ENCODE data around the gene MRC1. TPM values are rescaled to one million over a fixed set of nuclear protein-coding genes. Genes with fewer than 3 reads are reported as not detected.

MRC1 gene
- total and polyA plus RNA-seq, 10 of the 15 experiments (the other 5 are each of a cell fraction or from before 2014, with no cell fraction given): 0.01 to 0.21 (median 0.03) TPM; not detected in 5

- TF ChIP-seq ELK1 (IDR thresholded peaks at IDR 0.05; ENCODE audit: low read depth, low read length) (no peak), ZNF217 (IDR thresholded peaks at IDR 0.05) (no peak), BCLAF1 (IDR thresholded peaks at IDR 0.05) (no peak)
Observed at GRCh38 chr10:17814973-17815372, 5.8 kb downstream of the MRC1 start (continued).

GRCh38 chr10:17816199-17816598, 7.1 kb downstream of the MRC1 start:
- no peaks in the 10 kb centered on the region for H3K79me2 ChIP-seq (ENCODE audit: control insufficient read depth, insufficient read depth, low read length)
- no peaks in the 10 kb centered on the region for H3K4me1 ChIP-seq (ENCODE audit: control insufficient read depth, insufficient read depth, low read length)
- no peak overlapping the region for H3K4me2 ChIP-seq (ENCODE audit: control insufficient read depth, insufficient read depth)
- ChIA-PET POLR2A (no interaction called here), CTCF (no interaction called here), RAD21 (ENCODE audit: unreplicated experiment) (no interaction called here), SMC1A (ENCODE audit: uncharacterized antibody, unreplicated experiment) (no interaction called here)
- H3K9ac ChIP-seq (ENCODE audit: control insufficient read depth, insufficient read depth, low read length): no peak overlapping the region
- no peak for ATAC-seq
- no peaks in the 10 kb centered on the region for H3K36me3 ChIP-seq (ENCODE audit: control insufficient read depth in 2 of 2, insufficient read depth in 2 of 2, low read length in 1 of 2)
- intact Hi-C loops (cut with micrococcal nuclease; ENCODE audit: unreplicated experiment) (no loop called here), in situ Hi-C loops (cut with MboI) (no loop called here)
- H3K4me3 ChIP-seq: no peak overlapping the region
- WGBS (ENCODE audit: insufficient coverage, insufficient replicate concordance, low lambda C conversion rate, missing lambda C conversion rate): 49% methylated on average over 7 of the region's 7 CpGs
- no peak for FAIRE-seq
- BruUV-seq (replicated peaks): no TSS peak
- H3K9me3 ChIP-seq (replicated peaks; ENCODE audit: control insufficient read depth, insufficient read depth, low read length): no peaks in the 10 kb centered on the region
- no peaks in the 10 kb centered on the region for H4K20me1 ChIP-seq (ENCODE audit: control insufficient read depth, insufficient read depth)
- H3K27me3 ChIP-seq (replicated peaks in 1 of 2; ENCODE audit: control insufficient read depth in 2 of 2, insufficient read depth in 2 of 2, low read length in 1 of 2): no peaks in the 10 kb centered on the region; a peak in 1 of 4 replicates
- DNase-seq (ENCODE audit: low read depth, low spot score): no peak
- no peak overlapping the region for H2AFZ ChIP-seq (ENCODE audit: control insufficient read depth, low read depth, low read length)
- no peak overlapping the region for H3K27ac ChIP-seq (ENCODE audit: control insufficient read depth, insufficient read depth)
- TF ChIP-seq ELK1 (IDR thresholded peaks at IDR 0.05; ENCODE audit: low read depth, low read length): no peak
- no peak for TF ChIP-seq E2F4 (IDR thresholded peaks at IDR 0.05; ENCODE audit: low read depth, low read length)
- no peak for TF ChIP-seq SRF (IDR thresholded peaks at IDR 0.05; ENCODE audit: low read depth in 2 of 2, low read length in 2 of 2)
- TF ChIP-seq HCFC1 (IDR thresholded peaks at IDR 0.05; ENCODE audit: low read length): no peak
- TF ChIP-seq ESRRA (IDR thresholded peaks at IDR 0.05; ENCODE audit: low read length): no peak
- TF ChIP-seq, protein P1, sequence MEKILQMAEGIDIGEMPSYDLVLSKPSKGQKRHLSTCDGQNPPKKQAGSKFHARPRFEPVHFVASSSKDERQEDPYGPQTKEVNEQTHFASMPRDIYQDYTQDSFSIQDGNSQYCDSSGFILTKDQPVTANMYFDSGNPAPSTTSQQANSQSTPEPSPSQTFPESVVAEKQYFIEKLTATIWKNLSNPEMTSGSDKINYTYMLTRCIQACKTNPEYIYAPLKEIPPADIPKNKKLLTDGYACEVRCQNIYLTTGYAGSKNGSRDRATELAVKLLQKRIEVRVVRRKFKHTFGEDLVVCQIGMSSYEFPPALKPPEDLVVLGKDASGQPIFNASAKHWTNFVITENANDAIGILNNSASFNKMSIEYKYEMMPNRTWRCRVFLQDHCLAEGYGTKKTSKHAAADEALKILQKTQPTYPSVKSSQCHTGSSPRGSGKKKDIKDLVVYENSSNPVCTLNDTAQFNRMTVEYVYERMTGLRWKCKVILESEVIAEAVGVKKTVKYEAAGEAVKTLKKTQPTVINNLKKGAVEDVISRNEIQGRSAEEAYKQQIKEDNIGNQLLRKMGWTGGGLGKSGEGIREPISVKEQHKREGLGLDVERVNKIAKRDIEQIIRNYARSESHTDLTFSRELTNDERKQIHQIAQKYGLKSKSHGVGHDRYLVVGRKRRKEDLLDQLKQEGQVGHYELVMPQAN (conservative IDR thresholded peaks at IDR 0.05): no peak
- TF ChIP-seq IRF4 (IDR thresholded peaks at IDR 0.05; ENCODE audit: low read depth, low read length): no peak
- TF ChIP-seq RFX5 (IDR thresholded peaks at IDR 0.05; ENCODE audit: low read depth, low read length): no peak
- no peak for TF ChIP-seq EED (IDR thresholded peaks at IDR 0.05; ENCODE audit: low read depth)
- no peak for TF ChIP-seq E2F8 (IDR thresholded peaks at IDR 0.05; ENCODE audit: low read depth, partially characterized antibody)

All from GM12878 (cell line).